HG03521 (cell line): Measurements from ENCODE around the gene TRPV4.

ENCODE experiments used
- ATAC-seq: cut with Tn5 transposase; IDR thresholded peaks from one replicate; pipeline ENCODE4 v1.9.1; 2021; ENCODE audit warnings: mild to moderate bottlenecking, moderate library complexity; ENCODE audit not compliant: unreplicated experiment

Gene TRPV4

DNA sequence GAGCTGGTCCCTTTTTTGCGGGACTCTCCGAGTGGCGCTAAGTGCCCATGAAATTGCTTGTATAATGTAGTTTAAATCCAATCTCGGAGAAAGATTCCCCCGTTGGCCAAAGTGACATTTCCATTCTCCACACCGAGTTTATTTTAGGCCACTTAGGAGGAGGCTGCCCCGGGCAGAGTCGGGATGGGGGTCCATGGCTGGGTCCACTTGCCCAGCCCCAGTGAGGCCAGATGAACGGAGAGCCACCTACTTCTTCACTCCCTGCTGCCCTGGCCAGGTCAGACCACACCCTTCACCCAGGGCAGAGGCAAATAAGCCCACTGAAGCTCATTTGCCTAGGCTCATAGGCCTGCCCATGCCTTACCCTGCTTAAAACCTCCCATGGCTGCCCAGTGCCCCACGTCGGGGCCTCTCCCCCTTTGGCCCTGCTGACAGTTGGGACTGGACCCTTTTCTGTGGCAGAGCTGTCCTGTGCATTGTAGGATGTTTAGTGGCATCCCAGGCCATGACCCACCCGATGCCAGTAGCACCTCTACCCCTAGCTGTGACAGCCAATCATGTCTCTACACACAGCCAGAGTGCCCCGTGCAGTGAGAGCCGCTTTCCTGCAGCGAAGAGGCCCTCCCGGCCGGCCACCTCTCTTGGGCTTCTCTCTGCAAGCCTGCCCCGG, 68.3 kb downstream of the TRPV4 start:
- no peak for ATAC-seq

- ATAC-seq: no peak
Observed at GRCh38 chr12:109764123-109764522, 69.1 kb downstream of the TRPV4 start.

GRCh38 chr12:109763201-109763841, 69.9 kb downstream of the TRPV4 start:
- ATAC-seq: no peak

GRCh38 chr12:109762673-109763191, 70.5 kb downstream of the TRPV4 start:
- no peak for ATAC-seq

DNA sequence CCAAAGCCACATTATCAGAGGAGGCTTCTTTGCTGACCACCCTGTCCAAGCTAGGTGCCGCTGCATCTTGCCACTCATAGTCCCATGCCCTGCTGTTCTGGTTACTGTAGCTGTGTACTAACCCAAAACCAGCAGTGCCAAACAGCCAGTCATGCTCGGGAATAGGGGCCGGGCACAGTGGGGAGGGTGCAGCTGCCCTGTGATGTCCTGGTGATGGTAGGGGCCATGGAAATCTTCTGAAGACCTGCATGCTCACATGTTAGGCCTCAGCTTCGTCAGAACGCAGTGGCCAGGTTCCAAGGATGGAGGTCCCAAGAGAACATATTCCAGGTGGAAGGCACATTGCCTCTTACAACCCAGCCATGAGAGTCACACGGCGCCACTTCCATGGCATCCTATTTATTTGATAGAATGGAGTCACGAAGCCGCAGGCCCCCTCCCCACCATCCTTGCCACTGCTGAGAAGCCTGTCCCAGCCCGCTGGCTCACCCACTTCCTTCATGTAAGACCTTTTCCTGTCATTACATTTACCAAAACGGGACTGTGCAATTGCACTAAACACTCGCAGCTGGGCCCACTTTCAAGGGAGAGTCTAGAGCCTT, 71.0 kb downstream of the TRPV4 start:
- no peak for ATAC-seq

GRCh38 chr12:109760930-109761921, 72.0 kb downstream of the TRPV4 start:
- ATAC-seq: no peak

- no peak for ATAC-seq
Observed at GRCh38 chr12:109760031-109760929, 72.9 kb downstream of the TRPV4 start.

GRCh38 chr12:109759595-109759994, 73.6 kb downstream of the TRPV4 start:
- no peak for ATAC-seq

DNA sequence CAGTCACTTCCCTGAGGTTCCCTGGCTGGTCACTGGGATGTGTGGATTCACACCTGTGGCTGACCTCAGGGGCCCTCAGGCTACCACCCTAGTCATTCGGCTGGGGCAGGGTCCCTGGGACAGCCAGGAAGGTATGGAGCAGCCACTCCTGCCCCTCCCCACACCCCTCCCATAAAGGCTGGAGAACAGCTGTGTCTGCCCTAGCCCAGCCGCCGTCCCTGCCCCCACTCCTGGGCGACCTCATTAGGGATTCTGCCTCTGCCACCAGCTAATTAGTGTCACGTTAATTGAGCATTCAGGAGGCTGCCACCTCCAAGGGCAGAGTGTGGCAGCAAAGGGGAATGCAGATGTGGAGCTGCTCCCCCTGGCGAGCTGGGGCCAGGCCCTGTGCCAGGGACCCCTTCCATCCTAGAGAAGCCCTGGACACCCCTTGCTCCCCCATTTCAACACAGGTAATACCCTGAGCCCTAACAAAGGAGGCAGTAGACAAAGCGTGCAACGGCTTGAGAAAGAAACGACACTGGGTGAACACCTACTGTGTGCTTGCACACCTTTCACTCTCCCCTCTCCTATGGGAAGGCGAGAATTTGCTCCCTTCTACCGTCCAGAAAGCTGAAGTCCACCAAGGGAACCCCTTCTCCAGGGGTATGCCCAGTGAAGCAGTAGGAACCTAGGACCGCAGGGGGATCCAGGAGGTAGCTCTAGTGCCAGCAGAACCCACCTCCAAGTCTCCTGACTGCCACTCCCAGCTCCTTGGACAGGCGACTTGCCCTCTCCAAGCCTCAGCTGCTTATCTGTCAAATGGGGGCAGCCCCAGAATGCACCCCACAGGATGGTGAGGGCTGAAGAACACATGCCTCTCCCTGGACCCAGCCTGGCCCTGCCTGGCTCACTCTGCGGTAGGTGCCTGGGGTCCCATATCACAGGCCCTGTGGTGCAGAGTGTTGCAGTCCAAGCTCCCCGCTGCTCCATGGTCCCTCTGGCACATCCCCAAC, 74.5 kb downstream of the TRPV4 start:
- no peak for ATAC-seq

DNA sequence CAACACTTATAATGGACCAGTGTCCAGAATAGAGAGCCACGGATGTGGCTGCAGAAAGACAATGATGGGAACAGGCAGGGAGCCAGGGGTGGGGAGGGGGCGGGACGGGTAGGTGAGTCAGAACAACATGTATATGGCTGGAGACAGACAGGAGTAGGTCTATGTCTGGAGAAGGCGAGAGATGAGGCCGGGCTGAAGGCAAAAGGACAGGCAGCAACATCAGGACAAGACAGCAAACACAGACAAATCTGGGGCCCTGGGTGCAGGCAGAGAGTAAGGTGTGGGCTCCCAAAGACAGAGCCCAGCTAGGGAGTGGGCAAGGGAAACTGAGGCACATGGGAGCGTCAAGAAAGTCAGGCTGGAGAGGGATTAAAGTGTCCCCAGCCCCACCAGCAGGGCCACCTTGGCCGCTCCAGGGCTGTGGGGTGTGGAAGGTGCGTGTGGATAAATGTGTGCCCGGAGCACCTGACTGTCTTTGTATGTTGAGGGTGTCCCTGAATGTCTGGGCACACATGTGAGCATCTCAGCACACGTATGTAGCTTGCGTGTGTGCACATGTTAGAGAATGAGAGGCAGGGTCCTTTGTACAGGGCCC, 75.4 kb downstream of the TRPV4 start:
- ATAC-seq: no peak

GRCh38 chr12:109756457-109756856, 76.7 kb downstream of the TRPV4 start:
- ATAC-seq: no peak

DNA sequence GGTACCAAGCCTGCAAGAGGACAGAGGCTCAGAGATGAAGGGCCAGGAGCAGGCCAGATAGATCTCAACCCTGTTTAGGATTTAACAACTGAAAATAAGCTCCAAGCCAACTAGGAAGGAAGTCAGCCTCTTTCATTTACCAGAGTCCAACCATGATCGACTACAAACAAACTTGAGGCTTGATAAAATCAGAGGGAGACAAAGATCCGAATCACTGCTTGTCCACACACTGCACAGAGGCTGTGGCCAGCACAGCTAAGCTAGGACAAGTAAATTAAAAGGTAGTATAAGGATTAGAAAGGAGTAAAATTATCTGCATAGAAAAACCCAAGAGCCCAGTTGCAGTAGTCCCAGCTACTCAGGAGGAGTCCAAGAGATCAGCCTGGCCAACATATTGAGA, 79.2 kb downstream of the TRPV4 start:
- ATAC-seq: no peak

DNA sequence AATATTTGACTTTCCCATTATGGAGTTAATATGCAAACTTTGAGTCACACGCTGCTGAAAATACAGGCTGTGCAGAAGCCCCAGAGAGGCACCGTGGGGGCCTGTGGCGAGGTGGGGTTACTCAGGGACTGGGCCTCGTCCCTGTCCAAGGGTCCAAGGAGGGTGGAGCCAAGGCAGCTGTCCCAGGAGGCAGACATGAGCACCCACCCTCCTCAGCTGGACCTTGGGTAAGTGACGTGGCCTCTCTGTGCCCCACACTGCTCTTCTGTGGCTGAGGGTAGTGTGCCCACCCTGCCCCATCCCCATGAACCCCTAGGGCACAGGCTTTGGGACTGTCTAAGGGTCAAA, 80.2 kb downstream of the TRPV4 start:
- no peak for ATAC-seq

GRCh38 chr12:109752117-109753053, 80.8 kb downstream of the TRPV4 start:
- no peak for ATAC-seq

GRCh38 chr12:109744986-109745942, 87.9 kb downstream of the TRPV4 start:
- ATAC-seq: no peak

DNA sequence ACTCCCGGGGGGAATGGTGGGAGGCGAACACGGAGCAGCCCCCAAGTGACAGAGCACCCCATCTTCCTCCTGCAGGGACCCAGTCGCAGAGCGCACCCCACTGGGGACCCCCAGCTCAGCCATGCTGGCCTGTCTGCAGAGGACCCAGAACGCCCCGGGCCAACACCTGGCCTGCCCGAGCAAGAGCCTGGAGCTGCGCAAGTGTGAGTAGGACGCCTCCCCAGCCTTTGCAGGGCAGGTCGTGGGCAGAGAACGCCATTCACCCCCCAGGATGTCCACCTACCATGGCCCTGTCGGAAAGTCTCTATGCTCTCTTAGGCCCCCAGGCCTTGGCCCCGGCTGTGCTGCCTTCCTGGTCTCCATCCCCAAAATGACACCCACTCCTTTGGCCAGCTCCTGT, 89.2 kb downstream of the TRPV4 start:
- no peak for ATAC-seq
